ENCODE results near the gene LGSN.
A peak's percentile ranks its signal among the peaks of the same experiment; 100 is the strongest.
"Not testable (repeated sequence)": the region's sequence is repeated elsewhere in the genome, so short reads cannot be mapped to it uniquely, and the experiment has no call there.

The LGSN gene

GRCh38 chr6:63290492-63291058 is 29.2 kb downstream of the LGSN start:
- no peak overlapping the region for H3K4me3 ChIP-seq (ENCODE audit: low read depth, low read length)

GRCh38 chr6:63289269-63289872 is 30.4 kb downstream of the LGSN start:
- in situ Hi-C loops (cut with HindIII; ENCODE audit: low sequenced_read_pairs) = no loop called here
- DNase-seq (ENCODE audit: low read depth) = no peak
- H3K4me3 ChIP-seq (ENCODE audit: low read depth, low read length) = no peak overlapping the region
- TF ChIP-seq CTCF (IDR thresholded peaks at IDR 0.05; ENCODE audit: low read depth, low read length, missing control alignments) = no peak

More at GRCh38 chr6:63290492-63291058, 29.2 kb downstream of the LGSN start:
- in situ Hi-C loops (cut with HindIII; ENCODE audit: low sequenced_read_pairs) = no loop called here
- no peak for TF ChIP-seq CTCF (IDR thresholded peaks at IDR 0.05; ENCODE audit: low read depth, low read length, missing control alignments)
- DNase-seq (ENCODE audit: low read depth) = no peak

GRCh38 chr6:63280639-63281180 is 39.1 kb downstream of the LGSN start:
- DNase-seq (ENCODE audit: low read depth) = no peak
- in situ Hi-C loops (cut with HindIII; ENCODE audit: low sequenced_read_pairs) = no loop called here
- no peak for TF ChIP-seq CTCF (IDR thresholded peaks at IDR 0.05; ENCODE audit: low read depth, low read length, missing control alignments)

GRCh38 chr6:63278916-63279315 is 40.9 kb downstream of the LGSN start:
- DNase-seq (ENCODE audit: low read depth) = no peak
- in situ Hi-C loops (cut with HindIII; ENCODE audit: low sequenced_read_pairs) = no loop called here
- no peak for TF ChIP-seq CTCF (IDR thresholded peaks at IDR 0.05; ENCODE audit: low read depth, low read length, missing control alignments)
- no peak overlapping the region for H3K4me3 ChIP-seq (ENCODE audit: low read depth, low read length)

More at GRCh38 chr6:63280639-63281180, 39.1 kb downstream of the LGSN start:
- H3K4me3 ChIP-seq (ENCODE audit: low read depth, low read length) = no peak overlapping the region

GRCh38 chr6:63275953-63276352 is 43.8 kb downstream of the LGSN start:
- TF ChIP-seq CTCF (IDR thresholded peaks at IDR 0.05; ENCODE audit: low read depth, low read length, missing control alignments) = no peak
- in situ Hi-C loops (cut with HindIII; ENCODE audit: low sequenced_read_pairs) = no loop called here

GRCh38 chr6:63274795-63275430 is 44.9 kb downstream of the LGSN start:
- DNase-seq (ENCODE audit: low read depth); in situ Hi-C loops (cut with HindIII; ENCODE audit: low sequenced_read_pairs); H3K4me3 ChIP-seq (ENCODE audit: low read depth, low read length): not testable (repeated sequence)

More at GRCh38 chr6:63275953-63276352, 43.8 kb downstream of the LGSN start:
- DNase-seq (ENCODE audit: low read depth) = no peak
- H3K4me3 ChIP-seq (ENCODE audit: low read depth, low read length) = no peak overlapping the region

GRCh38 chr6:63272397-63272796 is 47.4 kb downstream of the LGSN start:
- in situ Hi-C loops (cut with HindIII; ENCODE audit: low sequenced_read_pairs) = no loop called here
- H3K4me3 ChIP-seq (ENCODE audit: low read depth, low read length) = no peak overlapping the region
- no peak for TF ChIP-seq CTCF (IDR thresholded peaks at IDR 0.05; ENCODE audit: low read depth, low read length, missing control alignments)
- peak; percentile 1 for DNase-seq (ENCODE audit: low read depth)
